Stimulated activated CD4-positive, alpha-beta T cell treated with anti-CD3 and anti-CD28 coated beads, Interleukin-4, amount 100 ng/mL, for 4 hours (primary cell): ENCODE measurements around the gene RER1.

Experiments
- DNase-seq, 2 experiments: peaks; one replicate each; pipeline ENCODE4 v3.0.0-alpha.2; 2020

Gene RER1

DNA sequence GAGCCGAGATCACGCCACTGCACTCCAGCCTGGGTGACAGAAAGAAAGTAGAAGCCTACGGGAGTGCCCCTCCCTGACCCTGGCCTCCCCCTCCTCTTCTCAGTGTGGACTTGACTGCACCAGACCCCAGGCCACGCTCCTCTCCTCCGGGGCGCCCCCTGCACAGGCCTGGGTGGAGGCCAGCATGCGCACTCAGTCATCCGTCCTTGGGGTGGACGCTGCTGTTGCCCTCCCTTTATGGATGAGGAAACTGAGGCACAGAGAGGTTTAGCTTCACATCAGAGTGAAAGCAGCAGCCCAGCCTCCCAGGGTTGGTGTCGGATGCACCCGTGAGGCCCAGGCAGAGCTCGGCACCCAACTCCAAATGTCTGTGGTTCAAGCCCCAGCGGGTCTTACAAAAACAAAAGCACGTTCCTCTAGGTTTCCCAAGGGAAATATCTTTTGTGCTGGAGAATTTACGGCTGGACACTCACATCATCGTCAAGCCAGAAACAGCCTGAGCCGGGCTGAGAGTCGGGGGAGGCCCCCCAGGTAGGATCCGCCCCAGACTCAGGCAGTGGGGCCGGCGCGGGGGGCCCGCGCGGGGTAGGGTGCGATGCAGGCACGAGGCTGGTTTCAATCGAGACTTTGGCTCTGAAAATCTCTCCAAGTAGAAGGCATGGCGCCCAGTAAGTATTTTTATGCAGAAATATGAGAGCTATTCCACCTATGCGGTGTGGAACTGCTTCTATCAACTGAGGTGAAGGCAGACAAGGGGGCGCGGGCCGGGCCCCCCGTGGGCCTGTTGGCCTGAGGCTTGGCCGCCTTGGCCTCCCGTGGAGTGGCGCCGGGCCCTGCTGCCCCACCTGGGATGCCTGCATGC, 36.9 kb upstream of the RER1 start:
- no peak for DNase-seq

DNA sequence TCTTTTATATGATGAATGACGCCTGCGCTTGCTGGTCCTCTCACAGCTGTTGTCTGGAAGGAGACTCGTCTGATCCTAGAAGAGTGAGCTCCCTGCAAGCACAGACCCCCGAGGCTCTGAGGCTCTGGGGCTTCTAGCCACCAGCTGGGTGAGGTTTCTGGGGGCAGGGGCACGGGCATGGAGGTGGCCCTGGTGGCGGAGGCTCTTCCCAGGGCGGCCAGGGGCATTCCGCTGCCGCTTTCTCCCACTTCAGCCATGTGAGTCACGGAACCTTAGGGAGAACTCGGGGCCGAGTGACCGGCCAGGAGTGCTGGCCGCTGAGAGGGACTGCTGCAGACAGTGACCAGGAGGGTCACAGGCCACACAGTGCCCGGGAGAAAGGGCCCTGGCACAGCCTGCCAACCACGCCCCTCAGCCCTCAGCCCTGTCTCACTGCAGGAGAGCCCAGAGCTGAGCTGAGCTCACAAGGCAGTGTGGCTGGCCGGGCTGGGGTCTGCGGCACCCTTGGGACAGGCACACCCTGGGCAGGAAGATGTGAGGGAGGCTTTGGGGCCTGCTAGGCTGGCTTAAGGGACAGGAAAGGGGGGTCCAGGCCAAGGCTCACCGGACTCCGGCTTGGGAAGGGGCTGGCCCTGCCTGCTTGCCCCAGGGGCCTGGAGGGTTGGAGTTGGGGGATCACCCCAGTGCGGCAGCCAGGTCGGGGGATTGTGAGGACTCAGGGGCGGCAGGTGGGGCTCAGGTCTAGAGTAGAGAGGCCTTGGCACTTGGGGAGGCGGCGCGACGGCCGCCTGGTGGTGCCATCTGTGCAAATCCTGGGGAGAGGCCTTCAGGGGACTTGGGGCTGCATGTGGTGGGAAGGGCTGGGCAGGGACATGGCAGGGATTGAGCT, 36.0 kb upstream of the RER1 start:
- DNase-seq, result no peak

DNA sequence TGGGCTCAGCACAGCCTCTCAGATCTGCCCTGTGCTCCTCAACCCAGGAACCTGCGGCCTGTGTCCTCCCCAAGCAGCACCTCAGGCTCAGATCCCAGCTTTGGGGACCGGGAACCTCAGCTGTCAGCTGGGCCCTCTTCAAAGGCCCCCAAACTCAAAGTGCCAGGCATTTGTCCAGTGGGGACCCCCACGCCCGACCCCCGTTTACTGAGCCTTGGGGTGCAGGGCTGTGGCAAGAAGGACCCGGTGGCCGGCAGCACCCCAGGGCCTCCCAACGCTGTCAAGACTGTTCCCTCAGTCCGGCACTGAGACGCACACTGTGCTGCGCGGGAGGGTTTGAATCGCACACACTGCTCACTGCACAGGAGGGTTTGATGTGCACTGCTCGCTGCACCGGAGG, 35.2 kb upstream of the RER1 start:
- DNase-seq, result no peak

- no peak for DNase-seq
Measured at GRCh38 chr1:2356911-2357845, 34.5 kb upstream of the RER1 start.

DNA sequence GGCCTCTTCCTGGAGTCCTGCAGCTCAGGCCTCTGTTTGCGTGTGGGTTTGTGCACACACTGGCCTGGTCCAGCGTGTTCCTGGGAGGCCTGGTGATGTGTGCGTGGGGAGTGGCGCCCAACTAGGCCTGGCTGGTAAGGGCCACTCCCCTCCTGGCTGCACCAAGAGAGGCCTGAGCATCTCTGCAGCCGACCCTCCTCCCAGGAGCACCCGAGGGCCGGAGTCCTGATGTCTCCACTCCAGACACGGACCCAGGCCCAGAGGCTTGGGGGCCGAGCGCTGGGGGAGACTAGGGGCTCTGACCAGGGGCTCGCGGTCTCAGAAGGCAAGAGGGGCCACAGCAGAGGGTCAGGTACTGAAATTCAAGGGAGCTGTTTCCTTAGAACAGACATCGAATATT, 33.6 kb upstream of the RER1 start:
- DNase-seq, result no peak

DNA sequence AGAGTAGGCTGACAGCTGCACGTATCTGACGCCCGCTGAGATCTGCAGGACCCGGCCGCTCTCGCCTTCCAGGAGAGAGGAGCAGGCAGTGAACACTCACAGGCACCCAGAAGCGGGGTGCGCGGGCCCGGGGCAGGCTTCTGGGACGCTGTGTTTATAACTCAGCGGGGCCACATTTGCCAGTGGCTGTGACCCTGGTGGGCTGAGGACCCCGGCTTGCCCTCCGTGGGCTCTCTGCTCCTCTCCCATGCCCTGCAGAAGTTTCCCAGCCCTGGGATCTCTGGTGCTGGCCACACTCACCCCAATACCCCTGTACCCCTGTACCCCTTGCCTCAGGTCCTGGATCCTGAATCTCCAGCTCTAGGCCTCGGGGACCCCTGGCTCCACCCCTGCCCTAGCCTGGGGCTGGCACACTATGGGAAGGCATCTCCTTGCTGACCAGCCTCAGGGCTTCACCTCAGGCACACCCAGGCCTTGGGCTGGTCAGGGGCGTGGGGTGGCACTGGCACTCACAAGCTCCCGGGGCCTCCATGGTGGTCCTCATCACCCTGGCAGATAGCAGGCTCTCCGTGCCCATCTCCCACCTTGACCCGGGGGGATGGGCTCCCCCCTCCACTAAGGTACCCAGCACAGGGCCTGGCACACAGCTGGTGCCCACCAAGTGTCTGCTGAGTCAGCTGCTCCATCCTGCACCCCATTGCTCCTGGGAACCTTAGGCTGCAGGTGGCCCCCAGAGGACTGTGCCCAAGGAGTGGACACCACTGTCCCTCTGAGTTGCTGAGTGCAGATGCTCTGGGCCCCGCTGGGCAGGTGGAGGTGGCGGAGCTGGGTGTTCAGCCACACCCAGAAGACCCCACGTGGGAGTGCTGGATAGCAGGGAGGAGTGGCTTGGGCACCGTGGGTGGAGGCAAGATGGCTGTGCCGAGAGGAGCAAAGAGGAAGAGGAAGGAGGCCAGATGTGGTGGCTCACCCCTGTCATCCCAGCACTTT, 32.7 kb upstream of the RER1 start:
- no peak for DNase-seq

GRCh38 chr1:2360588-2361364, 30.9 kb upstream of the RER1 start:
- DNase-seq, result no peak

- DNase-seq, result no peak
Measured at GRCh38 chr1:2363847-2364513, 27.7 kb upstream of the RER1 start.

DNA sequence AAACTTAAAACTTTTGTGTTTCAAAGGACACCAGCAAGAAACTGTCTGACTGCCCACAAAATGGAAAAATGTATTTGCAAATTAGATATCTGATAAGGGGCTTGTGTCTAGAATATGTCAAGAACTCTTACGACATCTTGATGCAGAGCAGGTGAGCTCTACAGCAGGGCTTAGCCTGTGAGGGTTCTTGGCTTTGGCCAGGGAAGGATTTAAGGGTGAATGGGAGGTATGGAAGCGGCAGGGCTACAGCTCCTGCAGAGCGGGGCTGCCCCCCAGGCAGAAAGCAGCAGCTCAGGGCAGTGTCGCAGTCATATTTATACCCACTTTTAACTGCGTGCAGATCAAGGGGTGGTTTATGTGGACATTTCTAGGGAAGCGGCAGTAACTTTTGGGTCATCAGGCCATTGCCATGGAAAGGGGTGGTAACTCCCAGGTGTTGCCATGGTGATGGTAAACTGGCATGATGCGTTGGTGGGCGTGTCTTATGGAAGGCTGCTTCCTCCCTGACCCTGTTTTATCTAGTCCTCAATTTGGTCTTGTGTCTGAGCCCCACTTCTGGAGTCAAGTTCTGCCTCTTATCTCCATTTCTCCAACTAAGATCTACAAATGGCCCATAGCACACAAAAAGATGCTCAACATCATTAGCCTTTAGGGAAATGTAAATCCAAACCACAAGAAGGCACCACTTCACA, 23.4 kb upstream of the RER1 start:
- DNase-seq, result no peak

GRCh38 chr1:2372551-2373490, 18.8 kb upstream of the RER1 start:
- DNase-seq, result no peak

- no peak for DNase-seq
Measured at GRCh38 chr1:2373551-2374251, 17.9 kb upstream of the RER1 start.

GRCh38 chr1:2374252-2375155, 17.1 kb upstream of the RER1 start:
- DNase-seq, result no peak

DNA sequence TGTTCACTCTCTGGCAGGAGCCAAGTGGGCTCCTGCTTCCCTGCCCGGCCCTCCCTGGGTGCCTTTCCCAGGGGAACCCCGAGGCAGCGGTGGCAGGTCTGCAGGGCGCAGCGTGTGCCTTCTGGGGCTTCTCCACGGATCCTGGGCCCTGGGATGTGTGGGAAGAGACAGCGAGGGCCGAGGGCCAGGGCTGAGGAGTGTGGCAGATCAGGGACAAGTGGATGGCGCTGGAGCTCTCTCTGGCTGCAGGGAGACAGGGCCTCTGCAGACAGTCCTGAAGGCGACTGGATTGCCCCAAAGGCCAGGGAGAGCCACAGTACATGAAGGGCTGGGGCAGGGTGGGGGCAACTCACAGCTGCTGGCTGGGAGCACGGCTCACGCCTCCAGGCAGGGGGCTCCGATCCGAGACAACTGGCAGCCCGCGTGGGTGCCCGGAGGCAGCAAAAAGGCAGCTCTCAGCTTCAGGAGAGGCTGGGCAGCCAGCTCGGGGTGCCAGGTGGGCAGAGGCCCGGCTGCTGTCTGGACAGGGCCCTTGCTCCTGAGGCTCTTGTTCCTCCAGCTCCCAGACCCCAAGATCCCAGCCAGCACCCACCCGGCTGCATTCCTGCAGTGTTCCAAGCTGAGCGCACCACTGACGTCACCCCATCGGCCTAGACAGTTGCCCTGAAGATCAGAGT, 16.3 kb upstream of the RER1 start:
- DNase-seq, result no peak

- no peak for DNase-seq
Measured at GRCh38 chr1:2375923-2376260, 15.7 kb upstream of the RER1 start.

DNA sequence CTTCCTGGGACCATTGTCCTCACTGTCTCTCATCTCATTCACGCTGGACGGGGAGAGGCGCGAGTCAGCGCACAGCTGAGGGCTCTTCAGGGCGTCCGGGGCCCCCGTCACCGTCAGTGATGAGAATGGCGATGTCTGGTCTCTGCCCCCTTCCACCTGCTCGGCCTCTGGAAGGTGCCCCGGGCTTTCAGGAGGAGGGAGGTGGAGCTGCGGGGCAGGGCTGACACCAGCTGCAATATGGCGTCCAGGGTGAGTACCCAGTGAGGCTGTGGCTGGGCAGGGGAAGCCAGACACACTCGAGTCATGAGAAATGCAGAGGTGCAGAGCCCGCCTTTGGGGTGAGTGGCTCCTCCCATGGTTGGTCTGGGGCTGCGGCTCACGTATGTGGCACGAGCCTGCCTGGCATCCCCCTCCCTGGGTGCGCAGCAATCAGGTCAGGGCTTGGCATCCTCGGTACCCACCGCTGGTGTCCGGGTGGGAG, 15.3 kb upstream of the RER1 start:
- no peak for DNase-seq
